WERI-Rb-1 (cell line): ENCODE data around the gene PLEKHG4B.

Experiments used
- DNase-seq: peaks from one replicate; pipeline ENCODE4 v3.0.0-alpha.2; 2020
- H3K27ac ChIP-seq: fragments of 250-450 bp; sonication (Bioruptor Pico); 2 replicates; pipeline ENCODE4 v1.5.1; 2020; ENCODE audit warnings: mild to moderate bottlenecking, moderate library complexity
- H3K27me3 ChIP-seq: fragments of 250-450 bp; sonication (Bioruptor Pico); 2 replicates; pipeline ENCODE4 v1.5.1; 2021; ENCODE audit warnings: mild to moderate bottlenecking, low read depth, moderate library complexity; ENCODE audit not compliant: insufficient read depth, severe bottlenecking
- H3K36me3 ChIP-seq: fragments of 250-450 bp; sonication (Bioruptor Pico); 2 replicates; pipeline ENCODE4 v1.5.1; 2020; ENCODE audit warnings: mild to moderate bottlenecking, moderate library complexity
- H3K4me3 ChIP-seq: 2 replicates; pipeline ENCODE4 v1.5.1; 2011; ENCODE audit warnings: low read depth, mild to moderate bottlenecking, control low read depth, low read length
- H3K9me3 ChIP-seq: fragments of 250-450 bp; sonication (Bioruptor Pico); 2 replicates; pipeline ENCODE4 v1.5.1; 2021; ENCODE audit warnings: mild to moderate bottlenecking, moderate library complexity; ENCODE audit not compliant: severe bottlenecking
- TF ChIP-seq, protein P1 (sequence below): IDR thresholded peaks from 2 replicates; pipeline ENCODE4 v1.5.1; 2011; ENCODE audit warnings: low read depth, mild to moderate bottlenecking, control low read depth, inconsistent platforms, low read length

PLEKHG4B gene

DNA sequence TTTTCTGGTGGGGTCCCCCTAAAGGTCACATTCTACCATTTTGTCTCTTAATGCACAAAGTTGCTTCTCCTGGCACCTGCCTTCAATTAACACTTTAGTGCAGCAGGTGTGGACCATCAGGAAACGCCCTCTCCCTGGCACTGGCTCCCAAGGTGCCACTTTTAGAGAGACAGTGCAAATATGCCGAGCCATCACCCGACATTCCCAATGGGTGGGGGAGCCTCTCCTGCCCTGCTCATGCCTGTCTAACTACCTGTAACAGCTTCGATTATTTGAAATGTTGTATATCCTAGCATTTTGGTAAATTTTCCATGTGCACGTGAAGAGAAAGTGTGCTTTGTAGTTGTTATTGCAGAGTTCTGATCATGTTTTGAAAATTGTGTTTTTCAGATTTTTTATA, 86.1 kb downstream of the PLEKHG4B start:
- TF ChIP-seq, protein P1, sequence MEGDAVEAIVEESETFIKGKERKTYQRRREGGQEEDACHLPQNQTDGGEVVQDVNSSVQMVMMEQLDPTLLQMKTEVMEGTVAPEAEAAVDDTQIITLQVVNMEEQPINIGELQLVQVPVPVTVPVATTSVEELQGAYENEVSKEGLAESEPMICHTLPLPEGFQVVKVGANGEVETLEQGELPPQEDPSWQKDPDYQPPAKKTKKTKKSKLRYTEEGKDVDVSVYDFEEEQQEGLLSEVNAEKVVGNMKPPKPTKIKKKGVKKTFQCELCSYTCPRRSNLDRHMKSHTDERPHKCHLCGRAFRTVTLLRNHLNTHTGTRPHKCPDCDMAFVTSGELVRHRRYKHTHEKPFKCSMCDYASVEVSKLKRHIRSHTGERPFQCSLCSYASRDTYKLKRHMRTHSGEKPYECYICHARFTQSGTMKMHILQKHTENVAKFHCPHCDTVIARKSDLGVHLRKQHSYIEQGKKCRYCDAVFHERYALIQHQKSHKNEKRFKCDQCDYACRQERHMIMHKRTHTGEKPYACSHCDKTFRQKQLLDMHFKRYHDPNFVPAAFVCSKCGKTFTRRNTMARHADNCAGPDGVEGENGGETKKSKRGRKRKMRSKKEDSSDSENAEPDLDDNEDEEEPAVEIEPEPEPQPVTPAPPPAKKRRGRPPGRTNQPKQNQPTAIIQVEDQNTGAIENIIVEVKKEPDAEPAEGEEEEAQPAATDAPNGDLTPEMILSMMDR: no peak
- Histone ChIP-seq H3K27me3 (peaks cover 4% of the 10 kb centered on the region), H3K27ac (no peak overlapping the region), H3K36me3 (no peaks in the 10 kb centered on the region), H3K9me3 (no peaks in the 10 kb centered on the region), H3K4me3 (no peak overlapping the region)
- no peak for DNase-seq

DNA sequence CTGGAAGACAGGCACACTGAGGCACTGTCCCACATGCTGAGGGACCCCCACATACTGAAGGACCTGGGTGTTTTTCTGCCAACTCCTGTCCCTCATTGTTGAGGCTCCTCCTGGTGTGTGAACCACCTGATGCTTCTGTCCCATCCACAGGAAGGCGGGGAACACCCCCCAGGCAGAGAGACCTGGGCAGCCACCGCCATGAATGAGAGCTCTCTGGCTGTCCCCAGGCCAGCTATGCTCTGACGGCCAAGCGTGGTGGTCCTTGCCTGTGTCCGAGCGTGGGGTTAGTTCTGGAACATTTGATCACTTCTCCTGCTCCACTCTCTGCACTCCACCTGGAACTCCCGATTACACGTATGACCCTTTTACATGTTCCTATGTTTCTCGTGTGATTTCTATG, 87.4 kb downstream of the PLEKHG4B start:
- TF ChIP-seq, protein P1: no peak
- peaks cover 4% of the 10 kb centered on the region for H3K27me3 ChIP-seq
- no peaks in the 10 kb centered on the region for H3K36me3 ChIP-seq
- H3K27ac ChIP-seq: no peak overlapping the region
- no peaks in the 10 kb centered on the region for H3K9me3 ChIP-seq
- no peak for DNase-seq
- H3K4me3 ChIP-seq: no peak overlapping the region

DNA sequence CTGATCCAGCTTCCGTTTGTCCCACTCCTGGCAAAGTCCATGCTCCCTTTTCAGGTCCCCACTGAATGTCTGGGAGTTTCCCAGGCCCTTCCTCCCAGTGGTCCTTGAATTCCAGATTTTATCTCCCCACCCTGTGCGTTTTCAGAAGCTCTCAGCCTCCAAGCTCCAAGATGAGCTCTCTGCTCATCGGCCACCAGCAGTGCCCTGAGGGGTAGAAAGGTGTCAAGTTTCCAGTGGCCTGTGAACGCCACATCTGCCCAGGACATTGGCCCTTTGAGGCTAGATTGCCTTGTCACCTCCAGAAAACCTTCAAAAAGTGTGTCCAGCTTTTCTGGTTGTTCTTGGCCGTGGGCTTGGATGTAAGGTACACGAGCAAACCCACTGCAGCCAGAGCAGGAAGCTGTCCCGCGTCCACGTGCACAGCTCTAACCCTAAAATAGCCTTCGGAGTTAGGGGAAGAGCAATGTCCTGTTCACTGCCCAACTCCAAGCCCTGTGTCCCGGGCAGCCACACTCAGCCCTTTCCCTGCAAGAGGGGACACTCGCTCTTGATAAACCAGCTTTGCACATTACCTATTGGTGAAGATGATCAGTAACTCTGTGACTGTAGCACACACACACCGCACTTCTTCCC, 88.4 kb downstream of the PLEKHG4B start:
- TF ChIP-seq, protein P1: no peak
- no peak for DNase-seq
- no peaks in the 10 kb centered on the region for H3K9me3 ChIP-seq
- no peak overlapping the region for H3K4me3 ChIP-seq
- no peaks in the 10 kb centered on the region for H3K36me3 ChIP-seq
- H3K27ac ChIP-seq: no peak overlapping the region
- H3K27me3 ChIP-seq: peaks cover 4% of the 10 kb centered on the region

DNA sequence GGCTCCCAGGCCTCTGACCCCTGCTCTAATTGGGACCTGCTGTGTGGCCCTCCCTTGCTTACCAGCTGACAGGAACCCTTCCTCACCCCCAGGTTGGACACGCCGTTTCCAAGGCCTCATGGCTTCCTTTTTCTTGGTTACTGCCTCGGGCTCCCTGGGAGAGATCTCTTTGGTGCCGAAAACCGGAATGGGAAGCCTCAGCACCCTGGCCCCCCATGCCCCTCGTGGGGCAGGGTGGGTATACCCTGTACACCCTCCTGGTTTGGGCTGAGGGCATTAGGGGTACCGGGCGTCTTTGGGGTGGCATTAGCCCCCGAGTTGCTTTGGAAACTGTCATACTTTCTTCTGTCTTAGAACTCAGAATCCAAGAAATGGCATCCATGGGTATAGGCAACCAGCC, 89.2 kb downstream of the PLEKHG4B start:
- H3K4me3 ChIP-seq: no peak overlapping the region
- DNase-seq: no peak
- no peaks in the 10 kb centered on the region for H3K9me3 ChIP-seq
- TF ChIP-seq, protein P1: no peak
- no peak overlapping the region for H3K27ac ChIP-seq
- no peaks in the 10 kb centered on the region for H3K36me3 ChIP-seq
- H3K27me3 ChIP-seq: peaks cover 4% of the 10 kb centered on the region

DNA sequence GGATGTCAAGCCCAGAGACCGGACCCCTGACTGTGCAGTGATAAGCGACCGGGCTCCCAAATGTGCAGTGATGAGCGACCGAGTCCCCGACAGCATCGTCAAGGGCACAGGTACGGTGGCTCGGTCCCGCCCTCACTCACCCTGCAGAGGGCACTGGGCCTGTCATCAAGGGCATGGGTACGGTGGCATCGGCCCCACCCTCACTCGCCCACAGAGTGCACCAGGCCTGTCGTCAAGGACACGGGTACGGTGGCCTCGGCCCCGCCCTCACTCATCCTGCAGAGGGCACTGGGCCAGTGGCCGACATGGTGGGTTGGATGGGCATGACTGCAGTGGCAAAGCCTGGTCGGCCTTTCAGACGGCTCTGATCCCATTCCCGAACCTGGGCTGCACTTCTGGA, 89.6 kb downstream of the PLEKHG4B start:
- Histone ChIP-seq H3K9me3 (no peaks in the 10 kb centered on the region), H3K27me3 (peaks cover 4% of the 10 kb centered on the region)
- DNase-seq: no peak

More for the DNA sequence above, 89.6 kb downstream of the PLEKHG4B start:
- TF ChIP-seq, protein P1: no peak
- Histone ChIP-seq H3K36me3 (no peaks in the 10 kb centered on the region), H3K27ac (no peak overlapping the region), H3K4me3 (no peak overlapping the region)
